WTC11 (cell line): Measurements from ENCODE around the gene HSD17B14. TPM values are rescaled to one million over a fixed set of nuclear protein-coding genes. Genes with fewer than 3 reads are reported as not detected.

Source experiments
- ATAC-seq: fragments of 200-7000 bp; cut with Tn5 transposase; 2 replicates; pipeline ENCODE4 v1.10.0; 2021; ENCODE audit warnings: mild to moderate bottlenecking, moderate library complexity
- CTCF ChIA-PET: fragments of 300-600 bp; sonication (Branson Sonifier 250); formaldehyde crosslinking; loops from one replicate; lab custom pipeline; 2021; ENCODE audit warnings: antibody characterized with exemption; lab: Charles Lee
- POLR2A ChIA-PET: fragments of 350-600 bp; sonication (Branson Sonifier 250); formaldehyde crosslinking; loops from one replicate; lab custom pipeline; 2021; ENCODE audit warnings: antibody characterized with exemption; lab: Charles Lee
- DNase-seq: peaks from one replicate; pipeline ENCODE4 v3.0.0; 2021; ENCODE audit warnings: low spot score
- H3K27ac Mint-ChIP-seq: 2 replicates; pipeline ENCODE4 v1.8.0; 2021; ENCODE audit warnings: mixed read lengths
- H3K27me3 Mint-ChIP-seq: 2 replicates; pipeline ENCODE4 v1.8.0; 2021; ENCODE audit warnings: low read depth, mild to moderate bottlenecking, moderate library complexity, mixed read lengths
- H3K36me3 Mint-ChIP-seq: 2 replicates; pipeline ENCODE4 v1.8.0; 2021; ENCODE audit warnings: mixed read lengths
- H3K4me1 Mint-ChIP-seq: 2 replicates; pipeline ENCODE4 v1.8.0; 2022; ENCODE audit warnings: mixed read lengths
- H3K4me3 Mint-ChIP-seq: 2 replicates; pipeline ENCODE4 v1.8.0; 2021; ENCODE audit warnings: mild to moderate bottlenecking, moderate library complexity, mixed read lengths
- H3K9me3 Mint-ChIP-seq: 2 replicates; pipeline ENCODE4 v1.8.0; 2021; ENCODE audit warnings: mixed read lengths
- CTCF ChIP-seq: fragments of 200-600 bp; IDR thresholded peaks from 2 replicates; pipeline ENCODE4 v1.8.0; 2022; ENCODE audit warnings: antibody characterized with exemption
- FOXJ3 ChIP-seq: sonication (generic); formaldehyde crosslinking; IDR thresholded peaks from 2 replicates; pipeline ENCODE4 v1.9.0; 2021; ENCODE audit warnings: missing genetic modification reagents, mild to moderate bottlenecking, borderline replicate concordance
- FOXK1 ChIP-seq: sonication (generic); formaldehyde crosslinking; IDR thresholded peaks from 2 replicates; pipeline ENCODE4 v1.8.0; 2022; ENCODE audit warnings: mild to moderate bottlenecking, moderate library complexity, missing genetic modification reagents
- GRHL2 ChIP-seq: fragments of 250-450 bp; sonication (Bioruptor Pico); IDR thresholded peaks from 2 replicates; pipeline ENCODE4 v1.8.0; 2022; ENCODE audit warnings: mild to moderate bottlenecking, moderate library complexity; ENCODE audit not compliant: insufficient replicate concordance, severe bottlenecking
- HMGA2 ChIP-seq: fragments of 250-450 bp; sonication (Bioruptor Pico); IDR thresholded peaks from 2 replicates; pipeline ENCODE4 v1.4.0; 2021; ENCODE audit warnings: mild to moderate bottlenecking, moderate library complexity
- PRRX2 ChIP-seq: fragments of 250-450 bp; sonication (Bioruptor Pico); IDR thresholded peaks from 2 replicates; pipeline ENCODE4 v1.8.0; 2021; ENCODE audit warnings: mild to moderate bottlenecking
- RORB ChIP-seq: fragments of 250-450 bp; sonication (Bioruptor Pico); IDR thresholded peaks from 2 replicates; pipeline ENCODE4 v1.9.0; 2021; ENCODE audit warnings: mild to moderate bottlenecking
- SMAD3 ChIP-seq: sonication (generic); formaldehyde crosslinking; IDR thresholded peaks from 2 replicates; pipeline ENCODE4 v1.8.0; 2022; ENCODE audit warnings: missing genetic modification reagents, mild to moderate bottlenecking, borderline replicate concordance
- SMAD4 ChIP-seq: sonication (generic); formaldehyde crosslinking; IDR thresholded peaks from 2 replicates; pipeline ENCODE4 v1.8.0; 2022; ENCODE audit warnings: mild to moderate bottlenecking, missing genetic modification reagents
- TEAD4 ChIP-seq: sonication (generic); formaldehyde crosslinking; IDR thresholded peaks from 2 replicates; pipeline ENCODE4 v1.8.0; 2022; ENCODE audit warnings: mild to moderate bottlenecking, missing genetic modification reagents
- TP53 ChIP-seq: sonication (generic); formaldehyde crosslinking; IDR thresholded peaks from 2 replicates; pipeline ENCODE4 v1.8.1; 2023; ENCODE audit warnings: mild to moderate bottlenecking, missing genetic modification reagents
- ZBTB21 ChIP-seq: sonication (generic); formaldehyde crosslinking; IDR thresholded peaks from 2 replicates; pipeline ENCODE4 v1.8.1; 2023; ENCODE audit warnings: mild to moderate bottlenecking, missing genetic modification reagents, borderline replicate concordance
- ZNF263 ChIP-seq: sonication (generic); formaldehyde crosslinking; IDR thresholded peaks from 2 replicates; pipeline ENCODE4 v1.8.1; 2022; ENCODE audit warnings: low read depth, mild to moderate bottlenecking, moderate library complexity, missing genetic modification reagents
- ZNF512 ChIP-seq: sonication (generic); formaldehyde crosslinking; IDR thresholded peaks from 2 replicates; pipeline ENCODE4 v1.8.1; 2022; ENCODE audit warnings: missing genetic modification reagents, borderline replicate concordance
- ZNF671 ChIP-seq: fragments of 250-450 bp; sonication (Bioruptor Pico); IDR thresholded peaks from 2 replicates; pipeline ENCODE4 v1.8.0; 2021; ENCODE audit warnings: mild to moderate bottlenecking
- total RNA-seq: library from RNA; stranded (reverse); gene quantifications from 3 replicates; pipeline ENCODE4 v1.2.3, GENCODE V29; 2021
- TF ChIP-seq, protein P1 (sequence below): fragments of 250-450 bp; sonication (Bioruptor Pico); IDR thresholded peaks from 2 replicates; pipeline ENCODE4 v1.9.0; 2021; ENCODE audit warnings: moderate library complexity, mild to moderate bottlenecking, inconsistent platforms, borderline replicate concordance
- TF ChIP-seq, protein P2 (sequence below): sonication (generic); formaldehyde crosslinking; IDR thresholded peaks from 2 replicates; pipeline ENCODE4 v1.8.1; 2023; ENCODE audit warnings: mild to moderate bottlenecking, missing genetic modification reagents

Gene HSD17B14
- total RNA-seq, 1 experiment from 2014 or later, result 11.4 TPM

- peaks cover 19% of the 10 kb centered on the region for H3K4me1 Mint-ChIP-seq
- DNase-seq, result no peak
- no peak for ATAC-seq
- no peak for TF ChIP-seq ZNF671 (CRISPR knock-in tag)
- TF ChIP-seq RORB (CRISPR knock-in tag), result no peak
- no peaks in the 10 kb centered on the region for H3K27me3 Mint-ChIP-seq
- no peaks in the 10 kb centered on the region for H3K9me3 Mint-ChIP-seq
- peak overlapping the region; percentile 78 for H3K27ac Mint-ChIP-seq
- peaks cover 19% of the 10 kb centered on the region for H3K36me3 Mint-ChIP-seq
- no peak overlapping the region for H3K4me3 Mint-ChIP-seq
- ChIA-PET CTCF (interaction anchor here (1.0 to 2.7 kb wide), 5 partner anchors 9 to 45 kb away, joined by 3 to 10 read pairs (median 7); no protein-coding TSS in a partner anchor), POLR2A (interaction anchor here (0.7 kb wide), 1 partner anchor 14 kb away, joined by 3 read pairs; no protein-coding TSS in a partner anchor)
Measured at GRCh38 chr19:48833049-48833448, 3.2 kb downstream of the HSD17B14 start.

- no peaks in the 10 kb centered on the region; the same call in 1 of the 2 replicates for H3K27me3 Mint-ChIP-seq
- POLR2A ChIA-PET, result no interaction called here
- DNase-seq (no peak), ATAC-seq (no peak)
- CTCF ChIA-PET, result interaction anchor here (2.7 kb wide), 1 partner anchor 36 kb away, joined by 10 read pairs; no protein-coding TSS in a partner anchor
- TF ChIP-seq SMAD4, result no peak
- no peak for TF ChIP-seq FOXJ3
- no peak for TF ChIP-seq PRRX2
- TF ChIP-seq FOXK1 (CRISPR knock-in tag), result no peak
- TF ChIP-seq, protein P1, sequence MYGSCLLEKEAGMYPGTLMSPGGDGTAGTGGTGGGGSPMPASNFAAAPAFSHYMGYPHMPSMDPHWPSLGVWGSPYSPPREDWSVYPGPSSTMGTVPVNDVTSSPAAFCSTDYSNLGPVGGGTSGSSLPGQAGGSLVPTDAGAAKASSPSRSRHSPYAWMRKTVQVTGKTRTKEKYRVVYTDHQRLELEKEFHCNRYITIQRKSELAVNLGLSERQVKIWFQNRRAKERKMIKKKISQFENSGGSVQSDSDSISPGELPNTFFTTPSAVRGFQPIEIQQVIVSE (CRISPR knock-in tag), result no peak
- TF ChIP-seq, protein P2, sequence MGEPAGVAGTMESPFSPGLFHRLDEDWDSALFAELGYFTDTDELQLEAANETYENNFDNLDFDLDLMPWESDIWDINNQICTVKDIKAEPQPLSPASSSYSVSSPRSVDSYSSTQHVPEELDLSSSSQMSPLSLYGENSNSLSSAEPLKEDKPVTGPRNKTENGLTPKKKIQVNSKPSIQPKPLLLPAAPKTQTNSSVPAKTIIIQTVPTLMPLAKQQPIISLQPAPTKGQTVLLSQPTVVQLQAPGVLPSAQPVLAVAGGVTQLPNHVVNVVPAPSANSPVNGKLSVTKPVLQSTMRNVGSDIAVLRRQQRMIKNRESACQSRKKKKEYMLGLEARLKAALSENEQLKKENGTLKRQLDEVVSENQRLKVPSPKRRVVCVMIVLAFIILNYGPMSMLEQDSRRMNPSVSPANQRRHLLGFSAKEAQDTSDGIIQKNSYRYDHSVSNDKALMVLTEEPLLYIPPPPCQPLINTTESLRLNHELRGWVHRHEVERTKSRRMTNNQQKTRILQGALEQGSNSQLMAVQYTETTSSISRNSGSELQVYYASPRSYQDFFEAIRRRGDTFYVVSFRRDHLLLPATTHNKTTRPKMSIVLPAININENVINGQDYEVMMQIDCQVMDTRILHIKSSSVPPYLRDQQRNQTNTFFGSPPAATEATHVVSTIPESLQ (CRISPR knock-in tag), result no peak
- no peak for TF ChIP-seq TP53 (CRISPR knock-in tag)
- no peak for TF ChIP-seq ZBTB21 (CRISPR knock-in tag)
- peaks cover 13% of the 10 kb centered on the region for H3K4me1 Mint-ChIP-seq
- H3K4me3 Mint-ChIP-seq, result no peak overlapping the region
- peaks cover 19% of the 10 kb centered on the region for H3K36me3 Mint-ChIP-seq
- H3K9me3 Mint-ChIP-seq, result 0 out of 2 replicates have a peak, but pooled peaks cover 3% of the 10 kb centered on the region
- no peak overlapping the region for H3K27ac Mint-ChIP-seq
Measured at GRCh38 chr19:48830965-48831364, 5.3 kb downstream of the HSD17B14 start.

DNA sequence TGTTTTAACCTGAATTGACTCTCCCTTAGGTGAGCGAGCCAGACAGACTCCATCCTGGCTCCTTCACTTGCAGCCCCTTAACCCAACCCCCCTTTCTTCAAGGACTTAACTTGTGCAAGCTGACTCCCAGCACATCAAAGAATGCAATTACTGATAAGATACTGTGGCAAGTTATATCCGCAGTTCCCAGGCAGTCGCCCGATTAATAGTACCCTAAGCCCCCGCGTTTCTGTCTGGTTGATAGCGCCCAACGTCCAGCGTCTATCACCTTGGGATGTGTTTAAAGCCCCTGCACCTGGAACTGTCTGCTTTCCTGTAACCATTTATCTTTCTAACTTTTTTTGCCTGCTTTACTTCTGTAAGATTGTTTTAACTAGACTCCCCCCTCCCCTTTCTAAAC lies 6.2 kb downstream of the HSD17B14 start:
- TF ChIP-seq ZNF512 (CRISPR knock-in tag) (no peak), GRHL2 (CRISPR knock-in tag) (no peak), TEAD4 (no peak), SMAD3 (CRISPR knock-in tag) (no peak), HMGA2 (no peak)
- CTCF ChIA-PET, result interaction anchor here (0.5 to 1.8 kb wide), 3 partner anchors 15 to 42 kb away, joined by 4 to 8 read pairs (median 5); no protein-coding TSS in a partner anchor
- H3K36me3 Mint-ChIP-seq, result peaks cover 19% of the 10 kb centered on the region

DNA sequence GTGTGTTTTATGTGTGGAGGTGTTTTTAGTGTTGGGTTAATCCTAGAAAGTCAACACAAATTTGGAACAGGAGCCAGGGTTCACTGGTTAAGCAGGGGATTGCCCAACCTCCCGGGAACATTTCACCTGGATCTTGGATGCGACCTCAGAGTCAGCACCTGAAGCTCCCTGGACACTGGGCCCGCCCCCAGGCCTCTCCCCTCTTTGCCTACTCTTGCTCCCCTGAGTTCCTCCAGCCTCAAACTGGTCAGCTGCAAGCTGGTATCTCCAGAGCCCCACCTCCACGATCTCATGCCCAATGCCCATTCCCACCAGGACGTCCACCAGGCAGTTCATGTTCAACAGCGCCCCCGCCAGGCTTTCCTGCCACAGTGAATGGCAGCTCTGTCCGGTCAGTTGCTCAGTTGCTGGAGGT lies 9.7 kb downstream of the HSD17B14 start:
- Mint-ChIP-seq H3K36me3 (peaks cover 7% of the 10 kb centered on the region; the same call in 1 of the 2 replicates), H3K27ac (no peak overlapping the region), H3K27me3 (no peaks in the 10 kb centered on the region; the same call in 1 of the 2 replicates), H3K9me3 (0 out of 2 replicates have a peak, but pooled peaks cover 3% of the 10 kb centered on the region), H3K4me3 (no peak overlapping the region)
- peak; percentile 75 for ATAC-seq
- TF ChIP-seq ZNF263, result no peak
- TF ChIP-seq CTCF, result peak; percentile 43
- TF ChIP-seq, all 79 proteins: peak for 1
- DNase-seq, result peak; percentile 75
- POLR2A ChIA-PET, result interaction anchor here (0.6 to 1.4 kb wide), 4 partner anchors 14 to 153 kb away, joined by 3 to 4 read pairs (median 3); no protein-coding TSS in a partner anchor
- CTCF ChIA-PET, result interaction anchor here (0.6 to 4.5 kb wide), 34 partner anchors 10 to 389 kb away, joined by 3 to 38 read pairs (median 4); partner anchors contain the start of genes BCAT2, CA11, DHDH and FUT2
- H3K4me1 Mint-ChIP-seq, result no peaks in the 10 kb centered on the region

More for the DNA sequence above, 6.2 kb downstream of the HSD17B14 start:
- DNase-seq (no peak), ATAC-seq (no peak)
- peaks cover 9% of the 10 kb centered on the region for H3K4me1 Mint-ChIP-seq
- 0 out of 2 replicates have a peak, but pooled peaks cover 3% of the 10 kb centered on the region for H3K9me3 Mint-ChIP-seq
- POLR2A ChIA-PET, result no interaction called here
- H3K27ac Mint-ChIP-seq, result no peak overlapping the region
- H3K4me3 Mint-ChIP-seq, result no peak overlapping the region
- H3K27me3 Mint-ChIP-seq, result no peaks in the 10 kb centered on the region; the same call in 1 of the 2 replicates
